SU-DHL-6 (cell line): ENCODE data around the gene ABHD17A.

Source experiments
- H2AFZ ChIP-seq: fragments of 200-600 bp; sonication (generic); 2 replicates; pipeline ENCODE4 v1.6.1; 2014; ENCODE audit warnings: low read depth, mild to moderate bottlenecking, moderate library complexity, mixed read lengths, antibody characterized with exemption, low read length; ENCODE audit not compliant: severe bottlenecking
- H3F3A ChIP-seq: fragments of 200-600 bp; shearing (Covaris generic); 2 replicates; pipeline ENCODE4 v1.6.0; 2016; ENCODE audit warnings: antibody characterized with exemption, mild to moderate bottlenecking; ENCODE audit not compliant: insufficient read depth
- H3K27ac ChIP-seq: fragments of 200-600 bp; sonication (generic); 2 replicates; pipeline ENCODE4 v1.5.1; 2016; ENCODE audit warnings: low read depth, mild to moderate bottlenecking, low read length, moderate library complexity, mixed read lengths
- H3K27me3 ChIP-seq: fragments of 200-600 bp; sonication (generic), shearing (Covaris generic); 2 replicates; pipeline ENCODE4 v1.6.0; 2014; ENCODE audit warnings: mild to moderate bottlenecking, low read length
- H3K36me3 ChIP-seq: fragments of 200-600 bp; sonication (generic); 2 replicates; pipeline ENCODE4 v1.6.1; 2014; ENCODE audit warnings: mild to moderate bottlenecking, low read length, mixed read lengths
- H3K4me2 ChIP-seq: fragments of 300-600, 200-600 bp; shearing (Covaris generic), sonication (generic); 2 replicates; pipeline ENCODE4 v1.6.0; 2014; ENCODE audit warnings: low read length, low read depth, mild to moderate bottlenecking; ENCODE audit not compliant: poor library complexity, severe bottlenecking
- H3K4me3 ChIP-seq: fragments of 200-600 bp; sonication (generic); 2 replicates; pipeline ENCODE4 v1.5.1; 2014; ENCODE audit warnings: antibody characterized with exemption, low read length, mild to moderate bottlenecking, mixed read lengths; ENCODE audit not compliant: insufficient read depth, poor library complexity, severe bottlenecking
- H3K79me2 ChIP-seq: fragments of 200-600 bp; sonication (generic); 2 replicates; pipeline ENCODE4 v1.6.1; 2014; ENCODE audit warnings: mild to moderate bottlenecking, low read length, moderate library complexity; ENCODE audit not compliant: insufficient read depth
- H3K9ac ChIP-seq: fragments of 200-600 bp; sonication (generic); 2 replicates; pipeline ENCODE4 v1.7.0; 2014; ENCODE audit warnings: mild to moderate bottlenecking, low read length
- H3K9me2 ChIP-seq: fragments of 200-600 bp; sonication (generic); replicated peaks from 2 replicates; pipeline ENCODE4 v1.6.1; 2014; ENCODE audit warnings: low read length; ENCODE audit not compliant: insufficient read depth
- H3K9me3 ChIP-seq: fragments of 200-600 bp; sonication (generic); 2 replicates; pipeline ENCODE4 v1.6.1; 2014; ENCODE audit warnings: low read length, mixed read lengths; ENCODE audit not compliant: insufficient read depth
- H4K20me1 ChIP-seq: fragments of 200-600 bp; sonication (generic); 2 replicates; pipeline ENCODE4 v1.6.1; 2014; ENCODE audit warnings: low read depth, mild to moderate bottlenecking, antibody characterized with exemption, low read length, moderate library complexity, mixed read lengths
- EZH2phosphoT487 ChIP-seq: fragments of 200-600 bp; sonication (generic), shearing (Covaris generic); conservative IDR thresholded peaks from 2 replicates; pipeline ENCODE4 v1.6.1; 2018; ENCODE audit warnings: mild to moderate bottlenecking, antibody characterized with exemption, low read length, moderate library complexity, mixed read lengths
- TF ChIP-seq, protein P1 (sequence below): fragments of 200-600 bp; sonication (generic); IDR thresholded peaks from one replicate; pipeline ENCODE4 v1.5.1; 2017; ENCODE audit warnings: antibody characterized with exemption, mild to moderate bottlenecking, low read length, moderate library complexity; ENCODE audit not compliant: insufficient read depth, poor library complexity, severe bottlenecking

The ABHD17A gene

DNA sequence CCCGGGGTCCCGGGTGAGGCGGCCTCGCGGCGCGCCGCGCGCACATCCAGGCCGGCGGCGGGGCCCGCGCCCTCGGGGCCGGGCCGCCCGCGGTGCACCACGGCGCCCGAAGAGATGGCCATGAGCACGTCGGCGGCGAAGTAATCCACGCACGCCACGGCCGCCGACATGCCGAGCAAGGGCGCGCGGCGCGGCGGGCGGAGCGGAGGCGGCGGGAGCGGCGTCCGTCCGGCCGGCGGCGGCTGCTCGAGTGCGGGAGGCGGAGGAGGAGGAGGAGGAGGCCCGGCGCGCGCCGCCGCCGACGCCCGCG, 22.0 kb downstream of the ABHD17A start, which contains the start of gene KLF16:
KLF16 (minus strand) TSS at position 252 of the 310 bp plus-strand sequence; CDS start at position 170, 82 bp downstream.
- TF ChIP-seq, protein P1, sequence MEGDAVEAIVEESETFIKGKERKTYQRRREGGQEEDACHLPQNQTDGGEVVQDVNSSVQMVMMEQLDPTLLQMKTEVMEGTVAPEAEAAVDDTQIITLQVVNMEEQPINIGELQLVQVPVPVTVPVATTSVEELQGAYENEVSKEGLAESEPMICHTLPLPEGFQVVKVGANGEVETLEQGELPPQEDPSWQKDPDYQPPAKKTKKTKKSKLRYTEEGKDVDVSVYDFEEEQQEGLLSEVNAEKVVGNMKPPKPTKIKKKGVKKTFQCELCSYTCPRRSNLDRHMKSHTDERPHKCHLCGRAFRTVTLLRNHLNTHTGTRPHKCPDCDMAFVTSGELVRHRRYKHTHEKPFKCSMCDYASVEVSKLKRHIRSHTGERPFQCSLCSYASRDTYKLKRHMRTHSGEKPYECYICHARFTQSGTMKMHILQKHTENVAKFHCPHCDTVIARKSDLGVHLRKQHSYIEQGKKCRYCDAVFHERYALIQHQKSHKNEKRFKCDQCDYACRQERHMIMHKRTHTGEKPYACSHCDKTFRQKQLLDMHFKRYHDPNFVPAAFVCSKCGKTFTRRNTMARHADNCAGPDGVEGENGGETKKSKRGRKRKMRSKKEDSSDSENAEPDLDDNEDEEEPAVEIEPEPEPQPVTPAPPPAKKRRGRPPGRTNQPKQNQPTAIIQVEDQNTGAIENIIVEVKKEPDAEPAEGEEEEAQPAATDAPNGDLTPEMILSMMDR, result no peak
- TF ChIP-seq EZH2phosphoT487, result no peak
- Histone ChIP-seq H3K9me3 (no peaks in the 10 kb centered on the region), H3K4me2 (peak within 1 kb of the TSS; percentile 86), H3K4me3 (peak within 1 kb of the TSS; percentile 95), H3F3A (peaks cover 27% of the 10 kb centered on the region), H4K20me1 (peaks cover 6% of the 10 kb centered on the region; the same call in 1 of the 2 replicates), H3K79me2 (peaks cover 35% of the 10 kb centered on the region), H3K36me3 (no peaks in the 10 kb centered on the region), H3K27ac (peak within 1 kb of the TSS; percentile 95), H3K9me2 (no peaks in the 10 kb centered on the region), H3K9ac (peak within 1 kb of the TSS; percentile 96), H3K27me3 (no peaks in the 10 kb centered on the region), H2AFZ (peak within 1 kb of the TSS; percentile 55)

DNA sequence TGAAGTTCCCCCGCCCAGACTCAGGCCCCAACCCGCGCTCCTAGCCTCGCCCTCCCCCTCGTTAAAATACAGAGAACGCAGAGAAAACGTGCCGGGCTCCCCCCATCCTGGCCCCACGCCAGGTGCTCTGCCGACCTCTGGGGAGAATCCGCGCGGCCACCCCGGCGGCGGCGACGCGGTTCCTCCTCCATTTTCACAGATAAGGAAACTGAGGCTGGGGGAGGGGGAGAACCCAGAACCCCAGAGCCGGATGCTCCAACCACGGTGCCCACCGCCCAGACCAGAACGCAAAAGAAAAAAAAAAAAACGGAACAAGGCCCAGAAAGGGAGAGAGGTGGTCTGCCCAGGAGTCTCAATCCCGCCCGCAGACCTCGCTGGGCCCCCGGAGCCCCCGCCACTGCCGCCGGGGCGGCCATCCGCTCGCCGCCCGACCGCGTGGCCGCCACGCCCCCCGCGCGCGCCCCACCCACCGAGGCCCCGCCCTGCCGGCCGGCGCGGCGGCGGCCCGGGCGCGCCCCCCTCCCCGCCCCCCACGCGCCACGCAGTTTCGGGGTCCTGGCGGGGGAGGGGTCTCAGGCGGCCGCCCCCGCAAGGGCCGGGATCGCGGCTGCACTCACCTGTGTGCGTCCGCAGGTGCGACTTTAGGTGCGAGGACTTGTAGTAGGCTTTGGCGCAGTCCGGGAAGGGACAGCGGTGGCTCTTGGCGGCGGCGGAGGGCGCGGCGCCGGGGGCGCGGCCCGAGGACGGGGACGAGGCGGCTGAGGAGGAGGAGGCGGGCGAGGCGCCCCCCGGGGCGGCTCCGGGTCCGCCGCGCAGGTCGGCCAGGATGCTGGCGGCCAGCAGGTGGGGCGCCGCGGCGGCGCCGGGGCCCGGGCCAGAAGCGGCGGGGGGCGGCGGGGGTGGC, 22.6 kb downstream of the ABHD17A start:
- H3K9ac ChIP-seq, result peak overlapping the region; percentile 75
- H2AFZ ChIP-seq, result peak overlapping the region; percentile 5
- peak overlapping the region; percentile 61 for H3K27ac ChIP-seq
- peak overlapping the region; percentile 95 for H3K4me3 ChIP-seq
- H3K9me2 ChIP-seq, result no peaks in the 10 kb centered on the region
- H3K36me3 ChIP-seq, result no peaks in the 10 kb centered on the region
- H3F3A ChIP-seq, result peaks cover 25% of the 10 kb centered on the region
- H3K27me3 ChIP-seq, result no peaks in the 10 kb centered on the region
- peaks cover 6% of the 10 kb centered on the region; the same call in 1 of the 2 replicates for H4K20me1 ChIP-seq
- no peaks in the 10 kb centered on the region for H3K9me3 ChIP-seq
- TF ChIP-seq, protein P1, result no peak
- TF ChIP-seq EZH2phosphoT487, result no peak
- H3K79me2 ChIP-seq, result peaks cover 38% of the 10 kb centered on the region
- H3K4me2 ChIP-seq, result peak overlapping the region; percentile 66

- no peak for TF ChIP-seq EZH2phosphoT487
- TF ChIP-seq, protein P1, result no peak
- no peaks in the 10 kb centered on the region for H3K9me2 ChIP-seq
- H3K4me2 ChIP-seq, result peak overlapping the region; percentile 66
- H3K27me3 ChIP-seq, result no peaks in the 10 kb centered on the region
- peak overlapping the region; percentile 95 for H3K4me3 ChIP-seq
- peak overlapping the region; percentile 61 for H3K27ac ChIP-seq
- peaks cover 43% of the 10 kb centered on the region for H3K79me2 ChIP-seq
- no peaks in the 10 kb centered on the region for H3K9me3 ChIP-seq
- peaks cover 27% of the 10 kb centered on the region; the same call in 1 of the 2 replicates for H3F3A ChIP-seq
- no peaks in the 10 kb centered on the region for H3K36me3 ChIP-seq
- no peak overlapping the region for H2AFZ ChIP-seq
- peak overlapping the region; percentile 75 for H3K9ac ChIP-seq
- H4K20me1 ChIP-seq, result peaks cover 6% of the 10 kb centered on the region; the same call in 1 of the 2 replicates
Measured at GRCh38 chr19:1862068-1862423, 23.2 kb downstream of the ABHD17A start.
